ENCODE data around the gene SLC1A2. TPM values are rescaled to one million over a fixed set of nuclear protein-coding genes. Genes with fewer than 3 reads are reported as not detected.
A peak's percentile ranks its signal among the peaks of the same experiment; 100 is the strongest.
"Not testable (repeated sequence)": the region's sequence is repeated elsewhere in the genome, so short reads cannot be mapped to it uniquely, and the experiment has no call there.

SLC1A2 gene
- total RNA-seq, 4 donors from 2014 or later, result 0.17 to 0.69 (median 0.37) TPM

- 76% methylated on average over 5 of the region's 5 CpGs for WGBS
Observed at GRCh38 chr11:35227576-35228327, 191.6 kb downstream of the SLC1A2 start.

GRCh38 chr11:35226756-35227155 lies 192.6 kb downstream of the SLC1A2 start:
- H3K4me1 ChIP-seq, result peaks cover 0 to 38% (median 32%) of the 10 kb centered on the region in 4 donors
- DNase-seq (ENCODE audit: extremely low spot score); H3K4me3 ChIP-seq; H3K27me3 ChIP-seq; H3K9me3 ChIP-seq; intact Hi-C loops (cut with DNase I): not testable (repeated sequence)
- H3K27ac ChIP-seq (replicated peaks in 1 of 4), result peak overlapping the region; percentile 6 to 56 (median 37)
- 92% methylated on average over 6 of the region's 6 CpGs for WGBS
- H3K36me3 ChIP-seq, result peaks cover 14 to 86% (median 42%) of the 10 kb centered on the region in 4 donors

More at GRCh38 chr11:35227576-35228327, 191.6 kb downstream of the SLC1A2 start:
- H3K4me1 ChIP-seq, result peaks cover 0 to 40% (median 34%) of the 10 kb centered on the region in 4 donors
- H3K4me3 ChIP-seq, result no peak overlapping the region
- peak overlapping the region; percentile 7 to 56 (median 32) for H3K27ac ChIP-seq (replicated peaks in 1 of 4)
- TF ChIP-seq POLR2AphosphoS5 (IDR thresholded peaks at IDR 0.05), result peak in 1 of 2 donors; percentile 19
- TF ChIP-seq CTCF (IDR thresholded peaks at IDR 0.05), result no peak
- intact Hi-C loops (cut with DNase I), result no loop called here
- H3K36me3 ChIP-seq, result peaks cover 7 to 76% (median 36%) of the 10 kb centered on the region in 4 donors
- H3K27me3 ChIP-seq, result no peaks in the 10 kb centered on the region
- no peak for DNase-seq (ENCODE audit: extremely low spot score)
- no peaks in the 10 kb centered on the region for H3K9me3 ChIP-seq

GRCh38 chr11:35225946-35226520 lies 193.3 kb downstream of the SLC1A2 start:
- intact Hi-C loops (cut with DNase I), result no loop called here
- Histone ChIP-seq H3K9me3 (no peaks in the 10 kb centered on the region), H3K27ac (replicated peaks in 1 of 4) (peak overlapping the region in 2 of 4 donors; percentile 5 to 6), H3K27me3 (no peaks in the 10 kb centered on the region), H3K36me3 (peaks cover 22 to 91% (median 46%) of the 10 kb centered on the region in 4 donors), H3K4me3 (no peak overlapping the region), H3K4me1 (peaks cover 0 to 43% (median 35%) of the 10 kb centered on the region in 4 donors)
- no peak for TF ChIP-seq POLR2A (IDR thresholded peaks at IDR 0.05; ENCODE audit: low read depth)
- TF ChIP-seq EP300 (IDR thresholded peaks at IDR 0.05), result no peak
- TF ChIP-seq POLR2AphosphoS5 (IDR thresholded peaks at IDR 0.05), result no peak
- TF ChIP-seq CTCF (IDR thresholded peaks at IDR 0.05), result no peak
- 72% methylated on average over 3 of the region's 3 CpGs for WGBS
- no peak for DNase-seq (ENCODE audit: extremely low spot score)

- H3K36me3 ChIP-seq, result peaks cover 27 to 91% (median 38%) of the 10 kb centered on the region in 4 donors
- H3K9me3 ChIP-seq, result no peaks in the 10 kb centered on the region
- DNase-seq (ENCODE audit: extremely low spot score), result no peak
- peak overlapping the region; percentile 13 to 59 (median 42) for H3K27ac ChIP-seq (replicated peaks in 1 of 4)
- no peaks in the 10 kb centered on the region for H3K27me3 ChIP-seq
- 81% methylated on average over 1 of the region's 1 CpG for WGBS
- intact Hi-C loops (cut with DNase I), result no loop called here
- H3K4me1 ChIP-seq, result peaks cover 0 to 51% (median 44%) of the 10 kb centered on the region in 4 donors
- no peak for TF ChIP-seq POLR2A (IDR thresholded peaks at IDR 0.05; ENCODE audit: low read depth)
- TF ChIP-seq POLR2AphosphoS5 (IDR thresholded peaks at IDR 0.05), result no peak
- no peak for TF ChIP-seq CTCF (IDR thresholded peaks at IDR 0.05)
- H3K4me3 ChIP-seq, result no peak overlapping the region
Observed at GRCh38 chr11:35223991-35224390, 195.4 kb downstream of the SLC1A2 start.

- Histone ChIP-seq H3K4me1 (peaks cover 0 to 56% (median 50%) of the 10 kb centered on the region in 4 donors), H3K27me3 (no peaks in the 10 kb centered on the region), H3K4me3 (no peak overlapping the region), H3K36me3 (peaks cover 27 to 90% (median 36%) of the 10 kb centered on the region in 4 donors), H3K27ac (replicated peaks in 1 of 4) (peak overlapping the region; percentile 13 to 59 (median 42)), H3K9me3 (no peaks in the 10 kb centered on the region)
- intact Hi-C loops (cut with DNase I), result no loop called here
- TF ChIP-seq POLR2A (IDR thresholded peaks at IDR 0.05; ENCODE audit: low read depth), result no peak
- TF ChIP-seq POLR2AphosphoS5 (IDR thresholded peaks at IDR 0.05), result peak in 1 of 2 donors; percentile 38
- no peak for TF ChIP-seq CTCF (IDR thresholded peaks at IDR 0.05)
- TF ChIP-seq EP300 (IDR thresholded peaks at IDR 0.05), result no peak
- no peak for DNase-seq (ENCODE audit: extremely low spot score)
- 32% methylated on average over 9 of the region's 9 CpGs for WGBS
Observed at GRCh38 chr11:35223371-35223796, 196.0 kb downstream of the SLC1A2 start.
